Stimulated activated CD8-positive, alpha-beta memory T cell treated with anti-CD3 and anti-CD28 coated beads, Interleukin-4, amount 100 ng/mL, for 24 hours (primary cell): ENCODE measurements around the gene ERBB3.

Source experiments
- DNase-seq: peaks from one replicate; pipeline ENCODE4 v3.0.0-alpha.2; 2020; ENCODE audit warnings: low read depth

Gene ERBB3

DNA sequence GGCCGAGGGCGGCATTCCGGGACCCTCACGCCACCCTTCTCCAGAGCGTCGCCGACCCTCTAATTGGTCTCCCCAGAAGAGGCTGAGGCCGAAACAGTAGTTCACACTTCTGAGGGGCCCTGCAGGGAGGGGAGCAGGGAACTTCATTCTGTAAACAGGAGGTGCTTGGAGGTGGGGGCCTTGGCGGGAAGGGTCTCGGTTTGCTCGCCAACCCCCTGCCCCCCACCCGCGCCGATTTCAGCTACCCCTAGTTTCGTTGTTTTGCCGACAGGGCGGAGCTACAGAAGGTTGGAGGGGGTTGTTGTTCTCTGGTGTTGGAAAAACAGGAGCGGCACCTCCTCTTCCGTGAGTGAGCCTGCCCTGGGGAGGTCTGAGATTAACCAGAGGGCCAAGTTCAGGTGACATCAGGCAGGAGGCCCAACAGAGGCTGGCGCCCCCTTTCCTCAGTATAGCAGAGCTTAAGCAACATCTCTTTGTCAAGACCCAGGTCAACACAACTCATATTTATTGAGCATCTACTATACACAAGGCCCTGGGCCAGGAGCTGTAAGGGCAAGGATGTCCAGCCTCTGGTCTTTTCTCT, 682 bp downstream of the ERBB3 start:
- DNase-seq, result no peak

DNA sequence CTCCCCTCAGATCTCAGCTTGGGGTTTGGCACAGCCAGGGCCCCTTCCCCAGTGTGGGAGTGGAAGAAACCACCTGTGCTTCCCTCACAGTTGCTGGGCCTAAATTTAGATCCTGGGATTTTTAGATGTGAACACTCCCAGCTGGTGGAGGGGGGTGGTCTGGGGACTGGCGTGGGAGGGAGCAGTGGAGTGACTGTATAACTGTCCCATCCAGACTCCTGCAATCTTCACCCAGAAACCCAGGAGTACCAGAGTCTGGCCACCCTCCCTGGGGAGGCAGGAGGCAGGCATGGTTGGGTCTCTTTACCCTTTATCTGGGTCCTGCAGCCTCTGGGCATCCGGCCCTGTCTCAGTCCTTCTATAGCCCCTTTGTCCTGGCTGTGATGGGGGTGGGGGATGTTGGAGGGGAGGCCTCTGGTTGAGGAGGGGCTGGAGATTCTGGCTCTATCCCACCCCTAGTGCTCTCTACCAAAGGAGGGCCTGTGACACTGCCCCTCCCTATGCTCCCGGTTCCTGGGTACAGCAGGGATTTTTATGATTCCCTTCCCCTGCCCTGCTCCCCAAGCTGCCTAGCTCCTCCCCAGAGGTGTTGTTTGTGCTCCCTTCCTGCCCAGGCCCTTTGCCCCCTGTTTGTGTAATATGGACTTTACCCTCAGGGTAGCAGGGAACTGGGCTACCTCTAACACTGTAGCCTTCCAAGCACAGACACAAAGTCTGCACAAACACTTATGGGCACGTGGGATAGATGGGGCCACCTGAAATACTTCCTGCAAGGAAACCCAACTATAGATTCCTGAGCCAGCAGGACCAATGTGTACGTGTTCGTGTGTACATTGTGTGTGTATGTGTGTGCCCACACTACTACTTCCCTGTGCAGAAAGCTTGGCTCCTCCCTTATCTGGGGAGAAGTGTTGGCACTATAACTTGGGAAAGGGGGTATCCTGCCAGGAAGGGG, 1.7 kb downstream of the ERBB3 start:
- no peak for DNase-seq

DNA sequence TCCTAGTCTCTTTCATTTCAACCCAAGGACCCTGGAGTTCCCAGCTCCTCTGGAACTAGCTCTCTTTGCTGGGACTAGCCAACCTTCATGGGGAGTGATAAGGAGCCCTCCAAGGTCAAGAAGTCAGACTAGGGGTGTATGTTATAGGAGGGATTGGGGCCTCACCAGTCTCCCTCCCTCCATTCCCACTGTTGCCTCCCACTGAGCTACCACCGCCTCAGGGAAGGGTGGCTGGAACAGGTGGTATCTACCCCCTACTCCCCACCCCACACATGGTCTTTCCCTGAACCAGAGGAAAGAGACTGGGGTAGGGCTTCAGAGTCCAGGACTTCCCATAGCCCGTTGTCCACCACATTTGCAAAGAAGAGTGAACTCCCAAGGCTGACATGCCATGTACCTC, 2.4 kb downstream of the ERBB3 start:
- DNase-seq, result no peak

DNA sequence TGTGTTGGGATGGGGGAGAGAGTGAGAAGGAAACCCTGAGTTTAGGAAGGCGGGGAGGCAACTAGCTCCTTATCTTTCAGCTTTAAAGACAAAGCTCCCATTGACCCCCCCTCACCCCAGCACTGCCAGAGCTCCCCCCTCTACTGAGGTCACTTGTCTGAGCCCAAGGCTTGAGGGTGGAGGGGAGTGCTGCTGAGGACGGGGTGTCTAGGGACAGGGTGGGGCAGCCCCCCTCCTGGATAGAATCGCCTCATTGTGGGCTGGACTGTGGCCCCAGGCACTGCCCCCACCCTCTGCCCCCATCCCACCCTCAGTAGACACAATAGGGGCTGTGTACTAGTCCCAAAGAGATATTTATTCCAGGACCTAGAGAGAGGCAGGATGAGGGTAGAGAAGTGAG, 3.0 kb downstream of the ERBB3 start:
- no peak for DNase-seq

DNA sequence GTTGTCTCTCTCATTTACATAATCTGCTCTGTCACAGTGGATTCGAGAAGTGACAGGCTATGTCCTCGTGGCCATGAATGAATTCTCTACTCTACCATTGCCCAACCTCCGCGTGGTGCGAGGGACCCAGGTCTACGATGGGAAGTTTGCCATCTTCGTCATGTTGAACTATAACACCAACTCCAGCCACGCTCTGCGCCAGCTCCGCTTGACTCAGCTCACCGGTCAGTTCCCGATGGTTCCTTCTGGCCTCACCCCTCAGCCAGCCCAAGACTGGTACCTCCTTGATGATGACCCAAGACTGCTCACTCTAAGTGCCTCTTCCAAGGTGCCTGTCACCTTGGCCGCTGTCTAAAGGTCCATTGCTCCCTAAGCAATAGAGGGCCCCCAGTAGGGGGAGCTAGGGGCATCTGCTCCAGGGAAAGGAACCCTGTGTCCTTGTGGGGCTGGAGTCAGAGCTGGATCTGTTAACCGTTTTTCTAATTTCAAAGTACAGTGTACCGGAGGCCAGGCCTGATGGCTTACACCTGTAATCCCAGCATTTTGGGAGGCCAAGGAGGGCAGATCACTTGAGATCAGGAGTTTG, 5.1 kb downstream of the ERBB3 start:
- DNase-seq, result no peak

DNA sequence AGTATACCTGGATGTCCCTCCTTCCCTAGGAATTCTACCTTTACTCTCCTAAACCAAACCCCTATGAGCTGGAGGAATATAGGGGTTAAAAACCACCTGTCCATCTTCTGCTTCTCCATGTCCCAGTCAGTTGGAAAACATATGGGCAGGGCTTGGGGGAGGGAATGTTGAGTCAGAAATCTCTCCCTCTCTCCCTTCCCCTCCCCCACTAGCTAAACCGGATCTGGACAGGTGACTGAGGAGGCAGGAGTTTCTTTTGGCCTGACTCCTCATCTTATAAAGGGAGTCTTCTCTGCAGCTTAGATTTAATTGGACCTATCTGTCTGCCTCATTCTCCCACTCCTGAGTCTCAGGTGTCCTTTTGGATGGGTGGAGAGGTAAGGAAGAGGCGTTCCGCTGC, 6.1 kb downstream of the ERBB3 start:
- no peak for DNase-seq

DNA sequence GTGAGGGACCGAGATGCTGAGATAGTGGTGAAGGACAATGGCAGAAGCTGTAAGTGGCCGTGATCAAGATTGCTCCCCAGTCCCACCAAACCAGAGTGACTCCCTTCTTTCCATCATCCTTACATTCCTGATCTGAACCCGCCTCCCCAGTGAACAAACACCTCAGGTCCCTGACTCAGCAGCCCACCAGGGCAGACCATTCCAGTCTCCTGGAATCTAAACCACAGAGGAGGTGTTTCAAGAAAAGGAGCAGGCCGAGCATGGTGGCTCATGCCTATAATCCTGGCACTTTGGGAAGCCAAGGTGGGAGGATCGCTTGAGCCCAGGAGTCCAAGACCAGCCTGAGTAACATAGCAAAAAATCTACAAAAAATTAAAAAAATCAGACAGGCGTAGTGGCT, 6.6 kb downstream of the ERBB3 start:
- DNase-seq, result no peak

DNA sequence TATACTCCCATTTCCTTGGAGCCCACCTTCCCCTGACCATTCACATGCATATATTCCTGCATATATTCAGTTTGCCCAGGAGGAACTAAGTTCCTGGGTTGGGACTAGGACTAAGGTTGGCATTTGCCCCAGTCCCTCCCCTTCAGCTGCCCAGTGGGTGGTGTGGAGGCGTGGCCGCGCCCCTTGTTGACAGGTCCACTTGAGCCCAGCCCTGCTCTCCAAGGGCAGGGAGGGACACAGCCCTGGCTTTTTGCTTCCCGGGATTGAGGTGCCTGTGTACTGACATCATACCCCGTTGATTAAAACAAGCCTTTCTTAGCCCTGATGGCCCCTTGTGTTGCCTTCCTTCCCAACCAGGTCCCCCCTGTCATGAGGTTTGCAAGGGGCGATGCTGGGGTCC, 7.3 kb downstream of the ERBB3 start:
- DNase-seq, result no peak

DNA sequence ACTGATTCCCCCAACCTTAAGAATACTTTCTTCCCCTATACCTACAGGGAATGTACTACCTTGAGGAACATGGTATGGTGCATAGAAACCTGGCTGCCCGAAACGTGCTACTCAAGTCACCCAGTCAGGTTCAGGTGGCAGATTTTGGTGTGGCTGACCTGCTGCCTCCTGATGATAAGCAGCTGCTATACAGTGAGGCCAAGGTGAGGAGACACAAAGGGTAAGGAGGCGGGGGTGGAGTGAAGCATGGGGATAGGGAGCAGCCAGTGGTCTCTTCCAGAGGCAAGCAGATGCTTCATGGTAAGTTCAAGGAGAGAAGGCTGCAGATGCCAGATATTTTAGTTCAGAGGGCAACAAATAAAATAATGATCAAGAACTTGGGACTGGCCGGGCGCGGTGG, 17.8 kb downstream of the ERBB3 start:
- DNase-seq, result no peak

DNA sequence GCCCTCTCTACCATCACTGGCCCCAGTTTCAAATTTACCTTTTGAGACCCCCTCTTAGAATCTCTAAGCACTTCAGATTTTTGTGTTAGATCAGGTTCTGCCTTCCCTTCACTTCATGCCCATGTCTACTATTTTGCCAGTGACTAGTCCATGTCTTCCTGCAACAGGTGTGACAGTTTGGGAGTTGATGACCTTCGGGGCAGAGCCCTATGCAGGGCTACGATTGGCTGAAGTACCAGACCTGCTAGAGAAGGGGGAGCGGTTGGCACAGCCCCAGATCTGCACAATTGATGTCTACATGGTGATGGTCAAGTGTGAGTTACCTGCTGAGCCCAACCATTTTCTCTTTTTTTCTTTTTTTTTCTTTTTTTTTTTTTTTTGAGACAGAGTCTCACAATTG, 18.6 kb downstream of the ERBB3 start:
- DNase-seq, result no peak

DNA sequence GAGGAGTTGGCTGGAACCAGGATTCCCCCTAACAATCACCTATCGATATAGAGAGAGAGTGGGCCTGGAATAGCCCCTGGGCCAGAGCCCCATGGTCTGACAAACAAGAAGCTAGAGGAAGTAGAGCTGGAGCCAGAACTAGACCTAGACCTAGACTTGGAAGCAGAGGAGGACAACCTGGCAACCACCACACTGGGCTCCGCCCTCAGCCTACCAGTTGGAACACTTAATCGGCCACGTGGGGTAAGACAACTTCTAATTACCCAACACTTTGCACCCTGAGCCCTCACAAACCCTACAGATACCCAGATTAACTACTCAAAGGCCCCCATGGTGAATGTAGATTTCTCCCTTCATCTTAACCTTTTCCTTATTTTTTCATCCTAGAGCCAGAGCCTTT, 19.8 kb downstream of the ERBB3 start:
- DNase-seq, result no peak

DNA sequence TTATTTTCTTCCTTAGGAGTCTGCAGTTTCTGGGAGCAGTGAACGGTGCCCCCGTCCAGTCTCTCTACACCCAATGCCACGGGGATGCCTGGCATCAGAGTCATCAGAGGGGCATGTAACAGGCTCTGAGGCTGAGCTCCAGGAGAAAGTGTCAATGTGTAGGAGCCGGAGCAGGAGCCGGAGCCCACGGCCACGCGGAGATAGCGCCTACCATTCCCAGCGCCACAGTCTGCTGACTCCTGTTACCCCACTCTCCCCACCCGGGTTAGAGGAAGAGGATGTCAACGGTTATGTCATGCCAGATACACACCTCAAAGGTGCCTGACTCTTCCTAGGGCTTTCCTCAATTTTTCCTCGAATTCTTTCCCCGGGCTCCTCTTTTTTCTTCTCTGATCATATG, 21.1 kb downstream of the ERBB3 start:
- DNase-seq, result no peak

DNA sequence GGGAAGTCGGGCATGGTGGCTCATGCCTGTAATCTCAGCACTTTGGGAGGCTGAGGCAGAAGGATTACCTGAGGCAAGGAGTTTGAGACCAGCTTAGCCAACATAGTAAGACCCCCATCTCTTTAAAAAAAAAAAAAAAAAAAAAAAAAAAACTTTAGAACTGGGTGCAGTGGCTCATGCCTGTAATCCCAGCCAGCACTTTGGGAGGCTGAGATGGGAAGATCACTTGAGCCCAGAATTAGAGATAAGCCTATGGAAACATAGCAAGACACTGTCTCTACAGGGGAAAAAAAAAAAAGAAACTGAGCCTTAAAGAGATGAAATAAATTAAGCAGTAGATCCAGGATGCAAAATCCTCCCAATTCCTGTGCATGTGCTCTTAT, 22.7 kb downstream of the ERBB3 start:
- DNase-seq, result no peak

DNA sequence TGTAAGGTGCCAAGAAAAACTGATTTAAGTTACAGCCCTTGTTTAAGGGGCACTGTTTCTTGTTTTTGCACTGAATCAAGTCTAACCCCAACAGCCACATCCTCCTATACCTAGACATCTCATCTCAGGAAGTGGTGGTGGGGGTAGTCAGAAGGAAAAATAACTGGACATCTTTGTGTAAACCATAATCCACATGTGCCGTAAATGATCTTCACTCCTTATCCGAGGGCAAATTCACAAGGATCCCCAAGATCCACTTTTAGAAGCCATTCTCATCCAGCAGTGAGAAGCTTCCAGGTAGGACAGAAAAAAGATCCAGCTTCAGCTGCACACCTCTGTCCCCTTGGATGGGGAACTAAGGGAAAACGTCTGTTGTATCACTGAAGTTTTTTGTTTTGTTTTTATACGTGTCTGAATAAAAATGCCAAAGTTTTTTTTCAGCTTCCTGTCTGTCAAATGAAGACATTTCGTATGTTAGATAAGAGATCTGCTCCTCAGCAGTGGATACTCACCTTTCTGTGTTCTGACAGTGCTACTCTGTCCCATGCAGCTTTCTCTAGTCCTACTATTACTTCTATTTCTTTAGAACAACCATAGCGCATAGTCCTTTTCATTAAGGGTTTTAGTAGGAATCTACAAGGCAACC, 23.2 kb downstream of the ERBB3 start:
- DNase-seq, result no peak

DNA sequence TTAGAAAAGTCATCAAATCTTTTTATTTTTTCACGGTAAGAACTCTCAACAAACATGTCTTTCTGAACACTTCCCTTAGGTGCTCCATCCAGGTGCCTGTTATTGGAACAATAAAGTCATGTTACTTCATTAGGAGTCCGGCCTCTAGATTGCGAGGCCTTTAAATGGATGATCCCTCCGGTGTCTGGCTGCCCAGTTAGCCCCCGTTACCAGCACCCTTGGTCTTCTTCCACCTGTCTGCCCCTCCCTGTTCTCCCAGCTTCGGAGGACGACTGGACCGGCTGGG, 23.8 kb downstream of the ERBB3 start:
- DNase-seq, result no peak

DNA sequence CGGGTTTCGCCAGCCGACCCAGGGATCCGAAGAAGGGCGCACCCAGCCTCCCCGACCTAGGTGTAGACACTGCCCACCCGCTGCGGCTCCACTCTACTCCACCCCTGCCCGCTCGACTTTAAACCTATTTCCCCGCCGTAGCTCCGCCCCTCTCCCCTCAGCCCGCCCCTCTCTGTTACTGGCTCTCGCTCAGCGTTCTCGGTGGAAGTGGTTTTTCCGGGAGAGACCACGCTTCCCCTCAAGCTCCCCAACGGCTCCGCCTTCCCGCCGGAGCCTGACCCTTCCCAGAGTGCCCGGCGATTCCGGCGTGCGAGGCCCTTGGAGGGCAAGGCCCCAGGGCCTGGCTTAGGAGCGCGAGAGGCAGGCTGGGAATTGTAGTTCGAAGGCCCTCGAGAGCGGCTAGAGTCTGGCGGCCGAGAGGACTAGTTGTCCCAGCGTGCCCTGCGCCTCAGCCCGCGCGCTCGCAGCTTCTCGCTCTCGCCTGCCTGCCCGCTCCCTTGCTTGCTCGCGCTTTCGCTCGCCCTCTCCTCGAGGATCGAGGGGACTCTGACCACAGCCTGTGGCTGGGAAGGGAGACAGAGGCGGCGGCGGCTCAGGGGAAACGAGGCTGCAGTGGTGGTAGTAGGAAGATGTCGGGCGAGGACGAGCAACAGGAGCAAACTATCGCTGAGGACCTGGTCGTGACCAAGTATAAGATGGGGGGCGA, 24.3 kb downstream of the ERBB3 start, which contains the start of gene PA2G4:
Gene PA2G4 (plus strand): TSS at position 451 of the 706 bp plus-strand sequence. CDS start 179 bp downstream, at position 630.
- peak; percentile 95 for DNase-seq

DNA sequence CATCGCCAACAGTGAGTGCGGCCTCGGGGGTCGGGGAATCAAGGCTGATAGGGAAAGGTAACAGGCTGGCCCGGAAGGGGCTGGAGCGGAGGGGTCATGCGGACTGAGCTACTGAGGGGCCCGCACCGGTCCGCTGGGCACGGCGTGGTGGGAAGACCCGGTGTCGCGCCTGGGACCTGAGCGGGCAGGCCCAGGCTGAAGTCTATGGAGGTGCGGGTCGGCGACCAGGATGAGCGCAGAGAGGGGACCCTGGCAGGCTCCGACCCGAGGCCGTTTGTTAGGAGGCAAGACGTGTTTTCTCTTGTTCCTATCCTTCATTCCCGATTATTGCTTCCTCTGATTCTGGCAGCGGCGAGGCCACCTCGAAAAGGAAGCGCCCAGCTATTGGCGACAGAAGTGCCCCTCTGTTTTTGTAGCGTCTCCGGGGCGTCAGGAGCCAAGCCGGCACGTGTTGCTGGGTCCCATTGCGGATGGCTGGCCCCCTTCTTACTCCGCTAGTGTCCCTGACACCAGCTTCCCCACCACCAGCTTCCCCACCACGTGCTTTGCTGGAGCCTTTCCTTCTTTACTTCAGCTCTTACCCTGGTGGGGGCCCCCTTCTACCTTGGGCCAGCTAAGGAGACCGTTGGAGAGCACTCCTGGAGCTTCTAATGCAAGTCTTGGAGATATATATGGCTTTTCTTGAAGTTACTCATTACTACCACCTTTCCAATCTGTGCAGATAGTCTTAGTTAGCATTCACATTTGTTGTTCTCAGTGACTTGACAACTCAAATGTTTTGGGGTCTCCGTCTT, 25.0 kb downstream of the ERBB3 start:
- DNase-seq, result peak; percentile 18

DNA sequence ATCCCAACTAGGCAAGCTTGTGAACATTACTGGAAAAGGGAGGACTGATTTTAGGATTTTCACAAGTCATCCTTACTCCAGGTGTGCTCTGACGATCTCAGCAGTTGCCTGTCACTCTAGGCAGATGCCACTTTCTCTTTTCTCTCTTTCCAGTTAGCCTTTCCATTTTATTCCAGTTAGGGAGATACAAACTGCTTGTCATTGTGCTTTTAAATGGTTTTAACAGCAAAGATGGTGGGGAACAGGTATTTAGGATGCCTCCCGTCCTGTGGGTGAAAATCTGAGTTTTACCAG, 25.6 kb downstream of the ERBB3 start:
- DNase-seq, result no peak

DNA sequence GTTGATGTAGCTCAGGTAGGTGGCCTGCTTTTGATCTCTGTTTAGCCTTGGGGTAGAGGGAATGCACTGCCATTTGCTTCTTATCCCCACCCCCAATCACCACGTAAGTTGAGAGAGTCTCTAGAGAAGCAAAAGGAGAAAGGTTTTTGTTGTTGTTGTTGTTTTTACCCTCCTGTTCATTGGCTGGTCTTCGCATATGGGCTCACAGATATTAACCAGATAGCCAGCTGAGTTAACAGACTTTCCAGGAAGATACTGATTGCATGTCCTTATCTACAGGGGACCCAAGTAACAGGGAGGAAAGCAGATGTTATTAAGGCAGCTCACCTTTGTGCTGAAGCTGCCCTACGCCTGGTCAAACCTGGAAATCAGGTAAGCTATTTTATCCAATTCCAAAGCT, 27.3 kb downstream of the ERBB3 start:
- no peak for DNase-seq

DNA sequence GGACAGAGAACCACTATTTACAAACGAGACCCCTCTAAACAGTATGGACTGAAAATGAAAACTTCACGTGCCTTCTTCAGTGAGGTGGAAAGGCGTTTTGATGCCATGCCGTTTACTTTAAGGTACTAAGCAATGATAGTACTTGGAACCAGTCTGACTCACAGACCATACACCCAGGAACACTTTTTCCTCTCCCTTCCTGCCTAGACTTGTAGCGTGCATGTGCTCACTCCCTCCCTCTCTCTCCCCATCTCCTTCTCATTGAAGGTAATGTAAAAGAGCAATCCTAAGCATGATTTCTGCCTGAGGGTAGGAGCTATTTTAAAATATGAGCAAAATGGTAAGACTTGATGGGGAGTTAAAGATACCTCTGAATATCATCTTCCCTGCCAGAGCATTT, 30.6 kb downstream of the ERBB3 start:
- DNase-seq, result no peak

DNA sequence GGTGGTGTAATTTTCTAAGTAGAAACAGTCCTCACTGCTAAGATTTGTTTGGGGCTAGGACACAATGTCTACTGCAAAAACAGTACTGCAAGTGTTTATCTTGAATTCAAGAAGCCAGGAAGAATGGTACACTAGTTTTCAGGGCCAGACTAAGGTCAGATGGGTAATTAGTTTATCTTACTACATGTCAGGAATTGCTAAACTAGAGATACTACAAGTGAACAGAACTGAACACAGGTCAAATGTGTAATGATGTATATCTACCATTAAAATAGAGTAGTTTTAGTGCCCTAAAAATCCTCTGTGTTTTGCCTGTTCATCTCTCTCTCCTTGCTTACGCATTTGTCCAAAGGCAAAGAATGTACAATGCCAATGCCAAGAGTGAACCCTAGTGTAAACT, 34.1 kb downstream of the ERBB3 start:
- DNase-seq, result no peak

DNA sequence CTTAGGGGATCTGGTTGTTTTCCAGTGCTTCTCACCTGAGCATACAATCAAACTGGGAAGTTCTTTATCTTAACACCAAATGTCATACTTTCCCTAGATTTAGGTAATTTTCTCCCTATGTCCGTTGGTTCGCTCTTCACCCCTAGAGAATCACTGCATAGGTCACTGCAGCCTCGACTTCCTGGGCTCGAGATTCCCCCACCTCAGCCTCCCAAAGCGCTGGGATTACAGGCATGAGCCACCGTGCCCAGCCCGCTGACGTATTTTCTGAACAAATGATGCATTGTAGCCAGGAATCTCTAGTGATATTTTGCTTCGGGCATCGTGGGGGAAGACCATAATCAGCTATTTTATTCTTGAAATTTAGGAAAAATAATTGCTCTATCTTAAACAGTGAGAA, 35.4 kb downstream of the ERBB3 start:
- DNase-seq, result no peak
